Mesenchymal stem cell (in vitro differentiated cells and primary cell): ENCODE measurements around the gene MCF2. TPM values are rescaled to one million over a fixed set of nuclear protein-coding genes. Genes with fewer than 3 reads are reported as not detected.

ENCODE experiments used
- DNase-seq: peaks from one replicate; pipeline ENCODE4 v3.0.0-alpha.2; 2013
- H2AFZ ChIP-seq: one replicate; pipeline ENCODE4 v1.6.1; 2013; ENCODE audit warnings: low read depth, mild to moderate bottlenecking, control low read depth, inconsistent platforms, low read length, moderate library complexity
- H2AK5ac ChIP-seq: 2 replicates; pipeline ENCODE4 v1.6.1; 2013; ENCODE audit warnings: low read length, moderate library complexity, mild to moderate bottlenecking, inconsistent platforms; ENCODE audit not compliant: severe bottlenecking
- H2BK120ac ChIP-seq: one replicate; pipeline ENCODE4 v1.6.1; 2013; ENCODE audit warnings: low read depth, mild to moderate bottlenecking, inconsistent platforms, low read length, moderate library complexity
- H2BK12ac ChIP-seq, 2 experiments: one replicate each; pipeline ENCODE4 v1.6.1; 2013; ENCODE audit warnings: inconsistent platforms in 2 of 2, low read length in 2 of 2, mild to moderate bottlenecking in 2 of 2, moderate library complexity in 2 of 2, control low read depth in 1 of 2
- H2BK15ac ChIP-seq: one replicate; pipeline ENCODE4 v1.6.1; 2013; ENCODE audit warnings: mild to moderate bottlenecking, low read depth, inconsistent platforms; ENCODE audit not compliant: poor library complexity, severe bottlenecking
- H2BK5ac ChIP-seq: 2 replicates; pipeline ENCODE4 v1.6.1; 2013; ENCODE audit warnings: low read depth, mild to moderate bottlenecking, low read length, control low read depth, inconsistent platforms; ENCODE audit not compliant: poor library complexity, severe bottlenecking
- H3K14ac ChIP-seq, 2 experiments: one replicate each; pipeline ENCODE4 v1.6.1; 2013; ENCODE audit warnings: inconsistent platforms in 2 of 2, low read length in 2 of 2, control low read depth in 1 of 2, mild to moderate bottlenecking in 1 of 2, moderate library complexity in 1 of 2
- H3K18ac ChIP-seq, 2 experiments: one replicate each; pipeline ENCODE4 v1.6.1; 2013; ENCODE audit warnings: inconsistent platforms in 2 of 2, low read length in 2 of 2, control low read depth in 1 of 2, low read depth in 1 of 2, mild to moderate bottlenecking in 1 of 2
- H3K23ac ChIP-seq, 2 experiments: one replicate each; pipeline ENCODE4 v1.6.1; 2013; ENCODE audit warnings: inconsistent platforms in 2 of 2, low read length in 2 of 2, mild to moderate bottlenecking in 2 of 2, moderate library complexity in 2 of 2, control low read depth in 1 of 2
- H3K27ac ChIP-seq: 2 replicates; pipeline ENCODE4 v1.5.1; 2013; ENCODE audit warnings: mild to moderate bottlenecking, moderate library complexity, low read length, control low read depth, inconsistent platforms; ENCODE audit not compliant: poor library complexity, severe bottlenecking
- H3K27me3 ChIP-seq, 2 experiments: 2 replicates each; pipeline versions ENCODE4 v1.6.1 to v1.7.0; 2013; ENCODE audit warnings: low read length in 2 of 2, mild to moderate bottlenecking in 2 of 2, moderate library complexity in 2 of 2, control low read depth in 1 of 2, inconsistent platforms in 1 of 2; ENCODE audit not compliant: control insufficient read depth in 1 of 2, insufficient read depth in 1 of 2
- H3K36me3 ChIP-seq, 2 experiments: 2 replicates each; pipeline versions ENCODE4 v1.6.1 to v1.7.0; 2013; ENCODE audit warnings: low read length in 2 of 2, control low read depth in 1 of 2, inconsistent platforms in 1 of 2, low read depth in 1 of 2, mild to moderate bottlenecking in 1 of 2; ENCODE audit not compliant: insufficient read depth in 2 of 2, control insufficient read depth in 1 of 2
- H3K4ac ChIP-seq, 2 experiments: one replicate each; pipeline ENCODE4 v1.6.1; 2013; ENCODE audit warnings: inconsistent platforms in 2 of 2, low read length in 2 of 2, mild to moderate bottlenecking in 2 of 2, moderate library complexity in 2 of 2, control low read depth in 1 of 2, low read depth in 1 of 2
- H3K4me1 ChIP-seq: 2 replicates; pipeline ENCODE4 v1.6.1; 2013; ENCODE audit warnings: low read depth, low read length, control low read depth; ENCODE audit not compliant: control insufficient read depth, insufficient read depth
- H3K4me2 ChIP-seq: 2 replicates; pipeline ENCODE4 v1.6.1; 2013; ENCODE audit warnings: low read length, mild to moderate bottlenecking, inconsistent platforms; ENCODE audit not compliant: poor library complexity, severe bottlenecking
- H3K4me3 ChIP-seq, 2 experiments: 2 replicates each; pipeline versions ENCODE4 v1.5.1 to v1.7.0; 2013; ENCODE audit warnings: low read length in 2 of 2, mild to moderate bottlenecking in 2 of 2, control low read depth in 1 of 2, low read depth in 1 of 2; ENCODE audit not compliant: insufficient read depth in 1 of 2
- H3K79me1 ChIP-seq: replicated peaks from 2 replicates; pipeline ENCODE4 v1.6.1; 2013; ENCODE audit warnings: mild to moderate bottlenecking, control low read depth, low read length, inconsistent platforms; ENCODE audit not compliant: poor library complexity, severe bottlenecking
- H3K9ac ChIP-seq: 2 replicates; pipeline ENCODE4 v1.7.0; 2013; ENCODE audit warnings: mild to moderate bottlenecking, low read length, moderate library complexity
- H3K9me3 ChIP-seq: 2 replicates; pipeline ENCODE4 v1.7.0; 2013; ENCODE audit warnings: mild to moderate bottlenecking, low read length; ENCODE audit not compliant: control insufficient read depth
- H4K8ac ChIP-seq: one replicate; pipeline ENCODE4 v1.6.1; 2013; ENCODE audit warnings: inconsistent platforms, mild to moderate bottlenecking, low read length, moderate library complexity
- H4K91ac ChIP-seq: one replicate; pipeline ENCODE4 v1.6.1; 2013; ENCODE audit warnings: mild to moderate bottlenecking, low read length, inconsistent platforms
- WGBS: methylation state at CpG from one replicate; pipeline ENCODE4 v1.1.7; 2013; ENCODE audit warnings: mixed read lengths; 5-methylcytosine and 5-hydroxymethylcytosine counted together
- polyA plus RNA-seq, 2 experiments: library from polyadenylated mRNA; stranded (reverse); fragments of 200-250 nt; gene quantifications; one replicate each; pipeline ENCODE4 v1.2.3, GENCODE V29; 2013

MCF2 gene
- not detected for polyA plus RNA-seq (2013, experiment 1 of 2)
- polyA plus RNA-seq (2013, experiment 2 of 2): 0.01 TPM

- no peaks in the 10 kb centered on the region for H3K36me3 ChIP-seq
- H3K23ac ChIP-seq: no peak within 1 kb of the TSS
- H3K18ac ChIP-seq: no peak within 1 kb of the TSS
- no peak within 1 kb of the TSS for H2BK120ac ChIP-seq
- peaks cover 4% of the 10 kb centered on the region for H3K9me3 ChIP-seq
- H4K91ac ChIP-seq: no peak within 1 kb of the TSS
- no peak within 1 kb of the TSS for H2BK12ac ChIP-seq
- H3K4me1 ChIP-seq: no peaks in the 10 kb centered on the region
- no peak within 1 kb of the TSS for H2AFZ ChIP-seq
- no CpG with 5 or more reads among the region's 4 CpGs for WGBS
- no peak within 1 kb of the TSS for H3K4me2 ChIP-seq
- no peak within 1 kb of the TSS for H3K4ac ChIP-seq
- no peak for DNase-seq
- H3K27ac ChIP-seq: no peak within 1 kb of the TSS
- no peak within 1 kb of the TSS for H3K4me3 ChIP-seq
- H3K79me1 ChIP-seq: no peaks in the 10 kb centered on the region
- no peak within 1 kb of the TSS for H3K9ac ChIP-seq
- no peak within 1 kb of the TSS for H2AK5ac ChIP-seq
- H3K27me3 ChIP-seq: no peaks in the 10 kb centered on the region
- H2BK15ac ChIP-seq: no peak within 1 kb of the TSS
- H4K8ac ChIP-seq: no peak within 1 kb of the TSS
- no peak within 1 kb of the TSS for H2BK5ac ChIP-seq
- H3K14ac ChIP-seq: no peak within 1 kb of the TSS
These were observed at the start of gene MCF2 for GRCh38 chrX:139708067-139708466. Gene MCF2 (minus strand): TSS chrX:139708167. CDS start chrX:139651744, 56,423 bp downstream.

- Histone ChIP-seq H4K91ac (no peak overlapping the region), H3K9me3 (peaks cover 28% of the 10 kb centered on the region), H2AK5ac (no peak overlapping the region), H3K4me2 (no peak overlapping the region), H3K27ac (no peak overlapping the region), H2BK120ac (no peak overlapping the region), H2BK12ac (no peak overlapping the region), H2BK15ac (no peak overlapping the region), H3K36me3 (peaks cover 0 to 9% of the 10 kb centered on the region in 2 experiments), H3K14ac (no peak overlapping the region), H3K27me3 (no peaks in the 10 kb centered on the region), H3K18ac (no peak overlapping the region), H3K23ac (no peak overlapping the region), H3K9ac (no peak overlapping the region), H4K8ac (no peak overlapping the region), H2AFZ (no peak overlapping the region), H3K4me1 (no peaks in the 10 kb centered on the region), H3K79me1 (peaks cover 4% of the 10 kb centered on the region), H2BK5ac (no peak overlapping the region), H3K4ac (no peak overlapping the region), H3K4me3 (no peak overlapping the region)
- WGBS: no CpG with 5 or more reads among the region's 3 CpGs
- no peak for DNase-seq
These were observed 43.1 kb upstream of the MCF2 start for GRCh38 chrX:139751053-139751452.

GRCh38 chrX:139750390-139750789 is 42.4 kb upstream of the MCF2 start:
- Histone ChIP-seq H3K4ac (no peak overlapping the region), H4K91ac (no peak overlapping the region), H3K36me3 (peaks cover 0 to 9% of the 10 kb centered on the region in 2 experiments), H2BK5ac (no peak overlapping the region), H3K9me3 (peaks cover 22% of the 10 kb centered on the region), H2BK120ac (no peak overlapping the region), H3K27me3 (no peaks in the 10 kb centered on the region), H3K9ac (no peak overlapping the region), H2BK12ac (no peak overlapping the region), H3K18ac (no peak overlapping the region), H3K23ac (no peak overlapping the region), H3K79me1 (peaks cover 2% of the 10 kb centered on the region), H3K14ac (no peak overlapping the region), H3K4me2 (no peak overlapping the region), H3K4me3 (no peak overlapping the region), H3K27ac (no peak overlapping the region), H2AFZ (no peak overlapping the region), H3K4me1 (no peaks in the 10 kb centered on the region), H4K8ac (no peak overlapping the region), H2AK5ac (no peak overlapping the region), H2BK15ac (no peak overlapping the region)
- DNase-seq: no peak

- Histone ChIP-seq H2AK5ac (no peak overlapping the region), H3K4me2 (no peak overlapping the region), H3K23ac (no peak overlapping the region), H3K27me3 (no peaks in the 10 kb centered on the region), H3K4ac (no peak overlapping the region), H4K8ac (no peak overlapping the region), H3K79me1 (no peaks in the 10 kb centered on the region), H3K27ac (no peak overlapping the region), H3K14ac (no peak overlapping the region), H2BK5ac (no peak overlapping the region), H2BK15ac (no peak overlapping the region), H3K4me3 (no peak overlapping the region), H2BK120ac (no peak overlapping the region), H2AFZ (no peak overlapping the region), H3K36me3 (peaks cover 0 to 27% of the 10 kb centered on the region in 2 experiments), H2BK12ac (no peak overlapping the region), H3K4me1 (no peaks in the 10 kb centered on the region), H4K91ac (no peak overlapping the region), H3K9me3 (no peaks in the 10 kb centered on the region), H3K9ac (no peak overlapping the region), H3K18ac (no peak overlapping the region)
- no CpG with 5 or more reads among the region's 2 CpGs for WGBS
- DNase-seq: peak; percentile 55
These were observed 31.2 kb upstream of the MCF2 start for GRCh38 chrX:139739138-139739537.
